Prostate gland (tissue), 2 donors: ENCODE results near the gene ELMO1. TPM values are rescaled to one million over a fixed set of nuclear protein-coding genes. Genes with fewer than 3 reads are reported as not detected.

Source experiments
- DNase-seq: peaks from one replicate; pipeline ENCODE4 v3.0.0-alpha.2; 2019; ENCODE audit warnings: low spot score
- H3K27ac ChIP-seq, 2 donors: fragments of 200-600 bp; sonication (generic); 2 replicates each; pipeline ENCODE4 v1.5.1; 2017 to 2019
- H3K27me3 ChIP-seq: fragments of 200-600 bp; sonication (generic); replicated peaks from 2 replicates; pipeline ENCODE4 v1.5.1; 2019; ENCODE audit not compliant: insufficient read depth
- H3K36me3 ChIP-seq, 2 donors: fragments of 200-600 bp; sonication (generic); 1 replicate in 1 of 2; 2 replicates in 1 of 2; pipeline versions ENCODE4 v1.5.1 to v1.8.1; 2017 to 2019
- H3K4me1 ChIP-seq: fragments of 200-600 bp; sonication (generic); replicated peaks from 2 replicates; pipeline ENCODE4 v1.5.1; 2019
- H3K4me3 ChIP-seq, 2 donors: fragments of 200-600 bp; sonication (generic); 2 replicates each; pipeline ENCODE4 v1.5.1; 2017 to 2019
- H3K9me3 ChIP-seq: fragments of 200-600 bp; sonication (generic); 2 replicates; pipeline ENCODE4 v1.5.1; 2017
- POLR2A ChIP-seq: fragments of 450-650 bp; IDR thresholded peaks from one replicate; pipeline ENCODE4 v1.6.1; 2016; ENCODE audit warnings: antibody characterized with exemption, mild to moderate bottlenecking
- POLR2AphosphoS5 ChIP-seq: sonication (generic); formaldehyde crosslinking; IDR thresholded peaks from one replicate; pipeline ENCODE4 v1.6.1; 2017; ENCODE audit warnings: antibody characterized with exemption
- WGBS: methylation state at CpG from one replicate; pipeline ENCODE4 v1.1.5; 2018; 5-methylcytosine and 5-hydroxymethylcytosine counted together
- intact Hi-C: fragments of 100-400 bp; cut with DNase I; formaldehyde crosslinking; loops from one replicate; pipeline ENCODE4 v1.14.2; 2022
- total RNA-seq, 2 donors: library from RNA; depleted of rRNA; stranded (reverse); fragments of >200 nt; gene quantifications; one replicate each; pipeline ENCODE4 v1.1.0, GENCODE V29; 2016
- TF ChIP-seq, protein P1 (sequence below), 4 experiments: fragments of 200-600 bp in 2 of 4; fragments of 450-650 bp in 2 of 4; sonication (generic) in 2 of 4; IDR thresholded peaks; 1 replicate in 3 of 4; 2 replicates in 1 of 4; pipeline ENCODE4 v1.5.1; 2016 to 2019; ENCODE audit warnings: antibody characterized with exemption in 4 of 4, mild to moderate bottlenecking in 2 of 4, moderate library complexity in 2 of 4

Gene ELMO1
- total RNA-seq, 2 donors from 2014 or later, result 6.7 to 19.3 TPM

- Histone ChIP-seq H3K4me3 (no peak overlapping the region), H3K9me3 (no peaks in the 10 kb centered on the region), H3K4me1 (peaks cover 11% of the 10 kb centered on the region), H3K27ac (no peak overlapping the region), H3K36me3 (no peaks in the 10 kb centered on the region), H3K27me3 (no peaks in the 10 kb centered on the region)
- DNase-seq, result no peak
- WGBS, result 67% methylated on average over 4 of the region's 4 CpGs
- TF ChIP-seq POLR2A (no peak), POLR2AphosphoS5 (no peak)
- TF ChIP-seq, protein P1, sequence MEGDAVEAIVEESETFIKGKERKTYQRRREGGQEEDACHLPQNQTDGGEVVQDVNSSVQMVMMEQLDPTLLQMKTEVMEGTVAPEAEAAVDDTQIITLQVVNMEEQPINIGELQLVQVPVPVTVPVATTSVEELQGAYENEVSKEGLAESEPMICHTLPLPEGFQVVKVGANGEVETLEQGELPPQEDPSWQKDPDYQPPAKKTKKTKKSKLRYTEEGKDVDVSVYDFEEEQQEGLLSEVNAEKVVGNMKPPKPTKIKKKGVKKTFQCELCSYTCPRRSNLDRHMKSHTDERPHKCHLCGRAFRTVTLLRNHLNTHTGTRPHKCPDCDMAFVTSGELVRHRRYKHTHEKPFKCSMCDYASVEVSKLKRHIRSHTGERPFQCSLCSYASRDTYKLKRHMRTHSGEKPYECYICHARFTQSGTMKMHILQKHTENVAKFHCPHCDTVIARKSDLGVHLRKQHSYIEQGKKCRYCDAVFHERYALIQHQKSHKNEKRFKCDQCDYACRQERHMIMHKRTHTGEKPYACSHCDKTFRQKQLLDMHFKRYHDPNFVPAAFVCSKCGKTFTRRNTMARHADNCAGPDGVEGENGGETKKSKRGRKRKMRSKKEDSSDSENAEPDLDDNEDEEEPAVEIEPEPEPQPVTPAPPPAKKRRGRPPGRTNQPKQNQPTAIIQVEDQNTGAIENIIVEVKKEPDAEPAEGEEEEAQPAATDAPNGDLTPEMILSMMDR (IDR thresholded peaks at IDR 0.05), result no peak
- intact Hi-C loops, result no loop called here
These were observed 506.1 kb downstream of the ELMO1 start for GRCh38 chr7:36942541-36942940.

DNA sequence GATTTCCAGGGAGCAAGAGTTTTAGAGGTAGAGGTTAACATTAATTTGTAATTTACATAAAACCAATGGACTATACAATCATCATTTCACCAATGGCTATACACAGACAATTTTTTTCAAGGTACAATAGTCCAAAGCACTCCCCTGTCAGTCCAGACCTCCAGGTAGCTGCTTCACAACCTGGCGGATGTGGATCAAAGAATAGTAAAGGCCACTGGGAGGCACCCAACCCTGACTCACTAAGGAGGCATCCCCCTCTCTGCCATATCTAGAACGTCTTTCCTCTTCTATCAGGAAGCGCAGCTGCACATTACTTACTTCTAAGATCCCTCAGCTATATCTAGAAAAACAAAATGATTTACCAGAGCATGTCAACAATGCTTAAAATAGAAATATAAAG, 506.6 kb downstream of the ELMO1 start:
- Histone ChIP-seq H3K4me3 (no peak overlapping the region), H3K36me3 (no peaks in the 10 kb centered on the region), H3K4me1 (peaks cover 11% of the 10 kb centered on the region), H3K27me3 (no peaks in the 10 kb centered on the region), H3K27ac (no peak overlapping the region), H3K9me3 (no peaks in the 10 kb centered on the region)
- no peak for DNase-seq
- no peak for TF ChIP-seq POLR2A
- TF ChIP-seq, protein P1 (IDR thresholded peaks at IDR 0.05), result no peak
- no peak for TF ChIP-seq POLR2AphosphoS5
- 92% methylated on average over 3 of the region's 3 CpGs for WGBS
- intact Hi-C loops, result no loop called here

GRCh38 chr7:36941359-36941758, 507.3 kb downstream of the ELMO1 start:
- Histone ChIP-seq H3K4me1 (peaks cover 5% of the 10 kb centered on the region), H3K27me3 (no peaks in the 10 kb centered on the region), H3K36me3 (no peaks in the 10 kb centered on the region), H3K9me3 (no peaks in the 10 kb centered on the region), H3K4me3 (no peak overlapping the region), H3K27ac (no peak overlapping the region)
- intact Hi-C loops, result no loop called here
- WGBS, result 70% methylated on average over 1 of the region's 1 CpG
- TF ChIP-seq POLR2A, result no peak
- TF ChIP-seq, protein P1 (IDR thresholded peaks at IDR 0.05), result no peak
- no peak for TF ChIP-seq POLR2AphosphoS5
- DNase-seq, result no peak

DNA sequence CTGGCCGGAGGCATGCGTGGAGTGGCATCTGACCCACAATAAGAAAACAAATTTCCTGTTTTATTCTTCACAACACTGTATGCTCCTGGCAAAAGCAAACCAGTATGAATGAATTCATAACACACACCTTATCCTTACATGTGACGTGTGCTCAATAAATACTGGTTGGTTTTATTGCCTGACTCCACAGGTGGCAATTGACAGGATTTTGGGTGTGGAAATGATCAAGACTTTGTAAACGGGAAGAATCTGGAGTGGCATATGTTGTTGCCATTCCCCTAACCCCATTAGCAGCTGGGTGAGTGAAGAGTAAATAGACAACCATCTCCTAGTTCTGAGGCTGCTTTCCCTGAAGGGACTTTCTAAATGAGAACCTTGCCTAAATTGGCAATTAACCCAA, 508.8 kb downstream of the ELMO1 start:
- TF ChIP-seq, protein P1 (IDR thresholded peaks at IDR 0.05), result no peak
- no peak for TF ChIP-seq POLR2A
- TF ChIP-seq POLR2AphosphoS5, result no peak
- 81% methylated on average over 4 of the region's 4 CpGs for WGBS

GRCh38 chr7:36937754-36938563, 510.7 kb downstream of the ELMO1 start:
- Histone ChIP-seq H3K36me3 (no peaks in the 10 kb centered on the region), H3K4me3 (no peak overlapping the region), H3K27me3 (no peaks in the 10 kb centered on the region), H3K9me3 (no peaks in the 10 kb centered on the region), H3K27ac (no peak overlapping the region), H3K4me1 (no peaks in the 10 kb centered on the region)
- WGBS, result 75% methylated on average over 2 of the region's 2 CpGs
- TF ChIP-seq, protein P1 (IDR thresholded peaks at IDR 0.05), result no peak
- TF ChIP-seq POLR2AphosphoS5 (no peak), POLR2A (no peak)
- DNase-seq, result no peak
- intact Hi-C loops, result no loop called here

More for the DNA sequence above, 508.8 kb downstream of the ELMO1 start:
- intact Hi-C loops, result no loop called here
- H3K36me3 ChIP-seq, result no peaks in the 10 kb centered on the region
- no peak overlapping the region for H3K4me3 ChIP-seq
- no peaks in the 10 kb centered on the region for H3K27me3 ChIP-seq
- DNase-seq, result no peak
- no peak overlapping the region for H3K27ac ChIP-seq
- H3K9me3 ChIP-seq, result no peaks in the 10 kb centered on the region
- H3K4me1 ChIP-seq, result no peaks in the 10 kb centered on the region
